Neural cell (in vitro differentiated cells): Measurements from ENCODE around the gene PEX12. TPM values are rescaled to one million over a fixed set of nuclear protein-coding genes. Genes with fewer than 3 reads are reported as not detected.

ENCODE experiments used
- H2AFZ ChIP-seq: fragments of 200-600, 300-800 bp; sonication (generic), shearing (Covaris generic); 2 replicates; pipeline ENCODE4 v1.6.0; 2014; ENCODE audit warnings: low read depth, mild to moderate bottlenecking, antibody characterized with exemption, low read length, moderate library complexity
- H3F3A ChIP-seq: fragments of 200-600 bp; shearing (Covaris generic); 2 replicates; pipeline ENCODE4 v1.6.1; 2016; ENCODE audit warnings: mild to moderate bottlenecking, moderate library complexity, mixed read lengths, antibody characterized with exemption, low read length; ENCODE audit not compliant: insufficient read depth, poor library complexity, severe bottlenecking
- H3K27ac ChIP-seq: fragments of 200-600, 300-800 bp; sonication (generic), shearing (Covaris generic); 2 replicates; pipeline ENCODE4 v1.5.1; 2014; ENCODE audit warnings: mild to moderate bottlenecking, low read length, moderate library complexity
- H3K27me3 ChIP-seq: fragments of 300-800, 200-600 bp; sonication (generic), shearing (Covaris generic); 2 replicates; pipeline ENCODE4 v1.6.0; 2014; ENCODE audit warnings: mild to moderate bottlenecking, low read depth, low read length, moderate library complexity; ENCODE audit not compliant: insufficient read depth
- H3K36me3 ChIP-seq: fragments of 300-800, 200-600 bp; sonication (generic), shearing (Covaris generic); 2 replicates; pipeline ENCODE4 v1.5.1; 2014; ENCODE audit warnings: mild to moderate bottlenecking, antibody characterized with exemption, low read length, moderate library complexity; ENCODE audit not compliant: insufficient read depth
- H3K4me2 ChIP-seq: fragments of 300-800, 200-600 bp; sonication (generic), shearing (Covaris generic); 2 replicates; pipeline ENCODE4 v1.6.0; 2014; ENCODE audit warnings: mild to moderate bottlenecking, low read length
- H3K4me3 ChIP-seq: fragments of 300-800, 200-600 bp; sonication (generic), shearing (Covaris generic); 2 replicates; pipeline ENCODE4 v1.5.1; 2014; ENCODE audit warnings: mild to moderate bottlenecking, low read length, moderate library complexity
- H3K79me2 ChIP-seq: fragments of 200-600 bp; shearing (Covaris generic); replicated peaks from 2 replicates; pipeline ENCODE4 v1.6.0; 2014; ENCODE audit warnings: mild to moderate bottlenecking, low read length, moderate library complexity; ENCODE audit not compliant: insufficient read depth
- H3K9ac ChIP-seq: fragments of 300-800, 200-600 bp; sonication (generic), shearing (Covaris generic); 2 replicates; pipeline ENCODE4 v1.6.1; 2016; ENCODE audit warnings: mild to moderate bottlenecking, low read length, mixed read lengths
- H3K9me2 ChIP-seq: fragments of 200-600 bp; shearing (Covaris generic); 2 replicates; pipeline ENCODE4 v1.6.1; 2016; ENCODE audit warnings: mild to moderate bottlenecking, low read length, mixed read lengths; ENCODE audit not compliant: insufficient read depth
- H3K9me3 ChIP-seq: fragments of 200-600, 300-800 bp; sonication (generic), shearing (Covaris generic); 2 replicates; pipeline ENCODE4 v1.6.1; 2016; ENCODE audit warnings: mild to moderate bottlenecking, mixed run types, low read length, moderate library complexity, mixed read lengths
- H4K20me1 ChIP-seq: fragments of 200-600 bp; shearing (Covaris generic); 2 replicates; pipeline ENCODE4 v1.6.1; 2016; ENCODE audit warnings: mild to moderate bottlenecking, mixed run types; ENCODE audit not compliant: insufficient read depth
- EP300 ChIP-seq: fragments of 450-650 bp; conservative IDR thresholded peaks from 2 replicates; pipeline ENCODE4 v1.6.1; 2014; ENCODE audit warnings: antibody characterized with exemption, mild to moderate bottlenecking, moderate library complexity; ENCODE audit not compliant: poor library complexity, severe bottlenecking
- EZH2 ChIP-seq: fragments of 200-600, 300-800 bp; shearing (Covaris generic), sonication (generic); IDR thresholded peaks from 2 replicates; pipeline ENCODE4 v1.6.1; 2014; ENCODE audit warnings: antibody characterized with exemption, low read length, borderline replicate concordance, mild to moderate bottlenecking; ENCODE audit not compliant: insufficient read depth, poor library complexity, severe bottlenecking
- MXI1 ChIP-seq: fragments of 450-650 bp; conservative IDR thresholded peaks from 2 replicates; pipeline ENCODE4 v1.6.1; 2014; ENCODE audit warnings: antibody characterized with exemption, mild to moderate bottlenecking; ENCODE audit not compliant: poor library complexity, severe bottlenecking
- POLR2AphosphoS5 ChIP-seq: IDR thresholded peaks from 2 replicates; pipeline ENCODE4 v1.6.1; 2012
- RAD21 ChIP-seq: fragments of 450-650 bp; conservative IDR thresholded peaks from 2 replicates; pipeline ENCODE4 v1.6.1; 2014; ENCODE audit warnings: antibody characterized with exemption, mild to moderate bottlenecking, moderate library complexity
- SMC3 ChIP-seq: fragments of 450-650 bp; conservative IDR thresholded peaks from 2 replicates; pipeline ENCODE4 v1.6.1; 2014; ENCODE audit warnings: antibody characterized with exemption, mild to moderate bottlenecking, moderate library complexity; ENCODE audit not compliant: poor library complexity
- TAF1 ChIP-seq: IDR thresholded peaks from 2 replicates; pipeline ENCODE4 v1.6.1; 2012; ENCODE audit warnings: low read depth
- polyA plus RNA-seq: library from polyadenylated mRNA; depleted of rRNA; stranded (reverse); fragments of >200 nt; gene quantifications from 2 replicates; pipeline ENCODE4 v1.2.3, GENCODE V29; 2014
- TF ChIP-seq, protein P1 (sequence below): IDR thresholded peaks from 2 replicates; pipeline ENCODE4 v1.6.1; 2012; ENCODE audit warnings: borderline replicate concordance
- TF ChIP-seq, protein P2 (sequence below): fragments of 450-650 bp; IDR thresholded peaks from 2 replicates; pipeline ENCODE4 v1.5.1; 2014; ENCODE audit warnings: antibody characterized with exemption, mild to moderate bottlenecking, moderate library complexity; ENCODE audit not compliant: poor library complexity, severe bottlenecking

The PEX12 gene
- polyA plus RNA-seq, 1 donor from 2014 or later: 3.8 TPM

DNA sequence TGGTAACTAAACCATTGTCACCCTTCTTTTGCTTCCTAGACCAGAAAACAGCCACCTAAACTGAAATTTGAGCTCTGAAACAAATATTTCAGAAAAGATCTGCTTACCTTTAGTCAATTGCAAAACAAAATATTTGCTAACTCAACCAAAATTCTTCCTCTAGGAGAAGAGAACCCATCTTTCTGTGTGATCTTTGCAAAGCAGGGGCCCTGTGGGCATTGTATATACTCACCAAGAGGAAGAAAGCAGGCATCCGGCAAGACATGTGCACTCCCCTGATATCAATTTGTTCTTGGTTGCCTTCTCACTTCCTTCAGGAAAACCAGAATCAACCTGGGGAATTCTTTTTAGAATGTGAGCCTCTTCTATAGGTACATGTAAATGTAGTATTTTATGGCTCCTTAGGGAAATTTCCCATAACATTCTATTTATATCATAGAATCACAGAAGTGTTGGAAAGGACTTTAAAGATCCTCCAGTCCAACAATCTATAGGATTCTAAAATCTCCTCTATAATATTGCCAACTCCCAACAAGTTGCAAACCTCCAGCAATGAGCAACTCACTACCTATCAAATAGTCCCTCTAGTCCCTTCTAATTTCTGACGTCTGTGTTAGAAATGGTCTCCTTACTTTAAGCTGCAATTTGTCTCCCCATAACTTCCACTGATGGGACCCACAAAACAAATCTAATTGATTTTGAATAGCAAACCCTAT lies 18.7 kb downstream of the PEX12 start:
- no peaks in the 10 kb centered on the region for H4K20me1 ChIP-seq
- H2AFZ ChIP-seq: no peak overlapping the region
- no peaks in the 10 kb centered on the region for H3K36me3 ChIP-seq
- no peaks in the 10 kb centered on the region for H3K9me2 ChIP-seq
- peaks cover 6% of the 10 kb centered on the region for H3K27me3 ChIP-seq
- H3K9ac ChIP-seq: no peak overlapping the region
- no peak overlapping the region for H3K4me3 ChIP-seq
- H3K27ac ChIP-seq: no peak overlapping the region
- H3F3A ChIP-seq: no peaks in the 10 kb centered on the region
- TF ChIP-seq MXI1 (no peak), TAF1 (no peak), EZH2 (no peak), POLR2AphosphoS5 (no peak), SMC3 (no peak), EP300 (no peak), RAD21 (no peak)
- TF ChIP-seq, protein P1, sequence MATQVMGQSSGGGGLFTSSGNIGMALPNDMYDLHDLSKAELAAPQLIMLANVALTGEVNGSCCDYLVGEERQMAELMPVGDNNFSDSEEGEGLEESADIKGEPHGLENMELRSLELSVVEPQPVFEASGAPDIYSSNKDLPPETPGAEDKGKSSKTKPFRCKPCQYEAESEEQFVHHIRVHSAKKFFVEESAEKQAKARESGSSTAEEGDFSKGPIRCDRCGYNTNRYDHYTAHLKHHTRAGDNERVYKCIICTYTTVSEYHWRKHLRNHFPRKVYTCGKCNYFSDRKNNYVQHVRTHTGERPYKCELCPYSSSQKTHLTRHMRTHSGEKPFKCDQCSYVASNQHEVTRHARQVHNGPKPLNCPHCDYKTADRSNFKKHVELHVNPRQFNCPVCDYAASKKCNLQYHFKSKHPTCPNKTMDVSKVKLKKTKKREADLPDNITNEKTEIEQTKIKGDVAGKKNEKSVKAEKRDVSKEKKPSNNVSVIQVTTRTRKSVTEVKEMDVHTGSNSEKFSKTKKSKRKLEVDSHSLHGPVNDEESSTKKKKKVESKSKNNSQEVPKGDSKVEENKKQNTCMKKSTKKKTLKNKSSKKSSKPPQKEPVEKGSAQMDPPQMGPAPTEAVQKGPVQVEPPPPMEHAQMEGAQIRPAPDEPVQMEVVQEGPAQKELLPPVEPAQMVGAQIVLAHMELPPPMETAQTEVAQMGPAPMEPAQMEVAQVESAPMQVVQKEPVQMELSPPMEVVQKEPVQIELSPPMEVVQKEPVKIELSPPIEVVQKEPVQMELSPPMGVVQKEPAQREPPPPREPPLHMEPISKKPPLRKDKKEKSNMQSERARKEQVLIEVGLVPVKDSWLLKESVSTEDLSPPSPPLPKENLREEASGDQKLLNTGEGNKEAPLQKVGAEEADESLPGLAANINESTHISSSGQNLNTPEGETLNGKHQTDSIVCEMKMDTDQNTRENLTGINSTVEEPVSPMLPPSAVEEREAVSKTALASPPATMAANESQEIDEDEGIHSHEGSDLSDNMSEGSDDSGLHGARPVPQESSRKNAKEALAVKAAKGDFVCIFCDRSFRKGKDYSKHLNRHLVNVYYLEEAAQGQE: no peak
- TF ChIP-seq, protein P2, sequence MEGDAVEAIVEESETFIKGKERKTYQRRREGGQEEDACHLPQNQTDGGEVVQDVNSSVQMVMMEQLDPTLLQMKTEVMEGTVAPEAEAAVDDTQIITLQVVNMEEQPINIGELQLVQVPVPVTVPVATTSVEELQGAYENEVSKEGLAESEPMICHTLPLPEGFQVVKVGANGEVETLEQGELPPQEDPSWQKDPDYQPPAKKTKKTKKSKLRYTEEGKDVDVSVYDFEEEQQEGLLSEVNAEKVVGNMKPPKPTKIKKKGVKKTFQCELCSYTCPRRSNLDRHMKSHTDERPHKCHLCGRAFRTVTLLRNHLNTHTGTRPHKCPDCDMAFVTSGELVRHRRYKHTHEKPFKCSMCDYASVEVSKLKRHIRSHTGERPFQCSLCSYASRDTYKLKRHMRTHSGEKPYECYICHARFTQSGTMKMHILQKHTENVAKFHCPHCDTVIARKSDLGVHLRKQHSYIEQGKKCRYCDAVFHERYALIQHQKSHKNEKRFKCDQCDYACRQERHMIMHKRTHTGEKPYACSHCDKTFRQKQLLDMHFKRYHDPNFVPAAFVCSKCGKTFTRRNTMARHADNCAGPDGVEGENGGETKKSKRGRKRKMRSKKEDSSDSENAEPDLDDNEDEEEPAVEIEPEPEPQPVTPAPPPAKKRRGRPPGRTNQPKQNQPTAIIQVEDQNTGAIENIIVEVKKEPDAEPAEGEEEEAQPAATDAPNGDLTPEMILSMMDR: no peak
- H3K79me2 ChIP-seq: no peaks in the 10 kb centered on the region
- no peaks in the 10 kb centered on the region for H3K9me3 ChIP-seq
- H3K4me2 ChIP-seq: no peak overlapping the region

DNA sequence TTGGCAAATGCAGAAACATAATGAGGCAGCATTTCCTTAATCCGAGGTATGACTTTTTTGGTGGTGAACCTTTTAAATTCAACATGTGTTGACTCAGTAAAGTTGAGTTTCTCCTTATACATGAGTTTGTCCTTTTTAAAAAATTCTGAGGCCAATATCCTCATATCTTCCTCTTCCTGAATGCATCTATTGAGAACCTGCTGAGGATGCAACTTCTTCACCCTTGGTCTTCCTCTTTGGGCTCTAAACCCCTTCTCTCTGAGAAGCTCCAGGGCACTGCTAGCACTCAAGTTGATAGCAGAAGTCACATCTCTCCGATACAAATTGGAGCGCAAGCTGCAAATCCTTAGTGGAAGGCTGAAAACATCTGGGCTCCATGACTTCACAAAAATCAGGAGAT lies 21.0 kb downstream of the PEX12 start:
- Histone ChIP-seq H3K4me3 (no peak overlapping the region), H3K9me2 (no peaks in the 10 kb centered on the region), H2AFZ (no peak overlapping the region), H3K36me3 (no peaks in the 10 kb centered on the region), H3F3A (no peaks in the 10 kb centered on the region), H3K79me2 (no peaks in the 10 kb centered on the region), H3K27ac (no peak overlapping the region), H4K20me1 (no peaks in the 10 kb centered on the region), H3K4me2 (no peak overlapping the region), H3K9me3 (no peaks in the 10 kb centered on the region), H3K27me3 (peaks cover 6% of the 10 kb centered on the region), H3K9ac (no peak overlapping the region)
- TF ChIP-seq, protein P1: no peak
- TF ChIP-seq POLR2AphosphoS5 (no peak), TAF1 (no peak), RAD21 (no peak), MXI1 (no peak), SMC3 (no peak), EZH2 (no peak), EP300 (no peak)
- TF ChIP-seq, protein P2: no peak
